HL-60/S4 (cell line): ENCODE data around the gene CLDN5.

Source experiments
- in situ Hi-C: fragments of 300-500 bp; cut with MboI; formaldehyde crosslinking; loops from 2 replicates; pipeline ENCODE4 v1.14.3; 2022; ENCODE audit warnings: low sequenced_read_pairs

The CLDN5 gene

DNA sequence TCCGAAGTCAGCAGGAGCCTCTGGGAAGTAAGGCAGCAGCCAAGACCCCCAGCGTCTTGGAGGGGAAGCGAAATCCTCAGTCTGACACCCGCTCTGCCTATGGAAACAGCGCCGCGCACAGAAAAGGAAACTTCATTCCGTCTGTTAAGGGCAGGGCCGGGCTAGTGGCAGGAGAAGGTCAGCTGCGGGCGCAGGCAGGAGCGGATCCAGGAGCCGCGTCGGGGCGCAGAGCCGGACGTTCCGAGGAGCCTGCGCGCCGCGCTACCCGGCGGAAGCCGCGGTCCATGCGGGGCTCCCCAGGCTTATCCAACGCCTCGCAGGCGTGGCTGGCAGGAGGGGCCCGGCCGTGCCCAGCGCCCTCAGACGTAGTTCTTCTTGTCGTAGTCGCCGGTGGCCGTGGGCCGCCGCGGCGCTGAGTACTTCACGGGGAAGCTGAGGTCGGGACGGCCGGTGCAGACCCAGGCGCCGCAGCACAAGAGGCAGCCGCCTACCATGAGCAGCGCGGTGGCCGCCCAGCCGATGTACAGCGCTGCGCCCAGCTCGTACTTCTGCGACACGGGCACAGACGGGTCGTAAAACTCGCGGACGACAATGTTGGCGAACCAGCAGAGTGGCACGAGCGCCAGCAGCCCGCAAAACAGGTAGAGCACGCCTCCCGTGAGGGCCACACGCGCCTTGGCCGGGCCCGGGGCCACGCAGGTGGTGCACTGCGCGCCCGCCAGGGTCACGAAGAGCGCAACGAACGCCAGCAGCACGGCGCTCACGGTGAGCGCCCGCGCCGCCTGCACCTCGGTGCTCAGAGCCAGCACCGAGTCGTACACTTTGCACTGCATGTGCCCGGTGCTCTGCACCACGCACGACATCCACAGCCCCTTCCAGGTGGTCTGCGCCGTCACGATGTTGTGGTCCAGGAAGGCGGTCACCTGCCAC is 705 bp downstream of the CLDN5 start:
- in situ Hi-C loops, result no loop called here

DNA sequence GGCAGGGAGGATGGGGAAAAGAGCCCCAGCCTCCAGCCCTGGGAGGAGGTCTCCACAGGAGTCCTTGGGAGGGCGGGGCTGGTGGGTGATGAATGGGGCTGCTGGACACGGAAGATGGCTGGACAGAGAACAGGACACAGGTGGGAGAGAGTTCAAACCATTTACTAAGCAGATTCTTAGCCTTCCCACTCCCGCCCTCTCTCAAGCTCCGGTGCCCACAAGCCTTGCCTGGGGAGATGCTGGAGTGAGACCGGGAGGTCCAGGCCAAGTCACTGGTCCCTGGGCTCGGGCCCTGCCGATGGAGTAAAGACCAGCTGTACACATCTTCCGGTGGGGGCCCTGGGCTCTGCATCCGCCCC is 1.4 kb downstream of the CLDN5 start:
- in situ Hi-C loops, result no loop called here

DNA sequence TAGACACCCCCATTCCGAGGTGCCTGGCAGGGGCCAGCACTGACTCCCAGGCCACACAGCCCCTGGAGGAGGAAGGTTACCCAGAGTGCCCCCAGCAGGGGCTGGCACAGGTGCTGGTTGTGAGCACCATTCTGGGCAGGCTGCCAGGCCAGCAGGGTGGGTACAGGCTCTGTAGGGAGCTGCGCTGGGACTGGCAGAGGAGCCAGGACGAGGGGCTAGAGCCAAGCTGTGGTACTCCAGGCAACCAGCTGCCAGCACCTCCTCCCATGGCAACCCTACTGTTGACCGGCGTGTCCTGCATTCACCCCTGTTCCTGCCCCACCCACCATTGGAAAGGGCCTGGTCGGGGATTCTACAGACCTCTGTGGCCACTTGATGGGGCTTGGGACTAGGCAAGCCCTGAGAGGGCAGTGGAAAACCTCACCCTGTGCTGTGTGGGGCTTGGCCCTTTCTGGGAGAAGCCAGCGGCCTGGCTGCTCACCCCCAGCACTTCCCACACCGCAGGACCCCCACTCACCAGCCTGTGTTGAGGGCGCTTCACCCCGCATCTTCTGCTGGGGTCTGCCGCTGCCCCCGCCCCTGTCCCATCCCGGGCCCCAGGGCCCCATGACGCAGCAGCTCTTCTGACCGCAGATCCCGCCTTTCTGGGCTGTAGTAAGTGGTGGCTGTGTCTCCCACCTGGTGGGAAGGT is 1.9 kb downstream of the CLDN5 start:
- in situ Hi-C loops, result no loop called here

DNA sequence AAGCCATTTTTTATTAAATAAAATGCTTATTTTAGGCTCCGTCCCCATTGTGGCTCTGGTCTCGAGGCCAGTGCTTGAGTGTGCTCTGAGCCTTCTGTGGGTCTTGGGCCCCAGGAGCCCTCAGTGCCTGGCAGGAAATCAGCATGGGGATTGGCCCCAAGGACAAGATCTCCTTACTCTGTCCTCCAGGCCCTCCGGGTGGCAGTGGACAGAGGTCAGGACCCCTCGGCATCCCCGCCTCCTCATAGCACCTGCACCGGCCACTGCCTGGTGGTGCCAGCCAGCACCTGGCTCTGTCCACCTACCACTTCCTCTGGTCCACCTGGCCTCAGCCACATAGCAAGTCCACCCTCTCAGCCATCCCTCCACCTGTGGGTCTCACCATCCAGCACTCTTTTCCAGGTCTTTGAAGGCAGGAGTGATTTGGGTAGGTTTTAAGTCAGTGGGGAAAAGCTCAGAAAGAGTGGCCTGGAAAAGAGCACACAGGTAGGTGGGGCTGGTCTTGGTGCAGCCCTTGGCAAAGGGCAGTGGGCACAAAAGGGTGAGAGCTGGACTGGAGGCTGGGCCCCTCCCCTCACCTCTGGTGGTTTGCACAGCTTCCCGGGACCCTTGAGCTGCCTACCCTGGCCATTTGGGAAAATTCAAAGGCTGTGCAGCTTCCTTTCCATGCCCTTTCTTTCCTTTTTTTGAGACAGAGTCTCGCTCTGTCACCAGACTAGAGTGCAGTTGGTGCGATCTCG is 3.5 kb downstream of the CLDN5 start:
- in situ Hi-C loops, result no loop called here

DNA sequence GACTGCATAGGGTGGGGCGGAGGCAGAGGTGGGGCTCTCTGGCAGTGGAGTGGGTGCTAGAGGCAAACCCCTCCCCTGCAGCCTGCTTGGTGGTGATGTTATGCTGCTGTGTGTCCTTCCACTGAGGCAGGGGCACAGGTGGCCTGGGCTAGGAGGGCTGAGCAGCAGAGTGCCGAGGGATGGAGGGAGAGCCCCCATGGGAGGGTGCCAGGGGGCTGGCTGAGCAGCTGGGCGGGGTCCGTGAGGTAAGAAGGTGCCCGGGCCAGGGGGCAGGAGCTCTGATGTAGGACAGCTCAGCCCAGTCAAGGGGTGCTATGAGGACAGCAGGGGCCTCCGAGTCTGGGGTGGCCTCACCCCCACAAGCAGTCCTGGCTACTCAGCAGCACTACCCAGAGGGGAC is 4.2 kb downstream of the CLDN5 start:
- in situ Hi-C loops, result no loop called here

DNA sequence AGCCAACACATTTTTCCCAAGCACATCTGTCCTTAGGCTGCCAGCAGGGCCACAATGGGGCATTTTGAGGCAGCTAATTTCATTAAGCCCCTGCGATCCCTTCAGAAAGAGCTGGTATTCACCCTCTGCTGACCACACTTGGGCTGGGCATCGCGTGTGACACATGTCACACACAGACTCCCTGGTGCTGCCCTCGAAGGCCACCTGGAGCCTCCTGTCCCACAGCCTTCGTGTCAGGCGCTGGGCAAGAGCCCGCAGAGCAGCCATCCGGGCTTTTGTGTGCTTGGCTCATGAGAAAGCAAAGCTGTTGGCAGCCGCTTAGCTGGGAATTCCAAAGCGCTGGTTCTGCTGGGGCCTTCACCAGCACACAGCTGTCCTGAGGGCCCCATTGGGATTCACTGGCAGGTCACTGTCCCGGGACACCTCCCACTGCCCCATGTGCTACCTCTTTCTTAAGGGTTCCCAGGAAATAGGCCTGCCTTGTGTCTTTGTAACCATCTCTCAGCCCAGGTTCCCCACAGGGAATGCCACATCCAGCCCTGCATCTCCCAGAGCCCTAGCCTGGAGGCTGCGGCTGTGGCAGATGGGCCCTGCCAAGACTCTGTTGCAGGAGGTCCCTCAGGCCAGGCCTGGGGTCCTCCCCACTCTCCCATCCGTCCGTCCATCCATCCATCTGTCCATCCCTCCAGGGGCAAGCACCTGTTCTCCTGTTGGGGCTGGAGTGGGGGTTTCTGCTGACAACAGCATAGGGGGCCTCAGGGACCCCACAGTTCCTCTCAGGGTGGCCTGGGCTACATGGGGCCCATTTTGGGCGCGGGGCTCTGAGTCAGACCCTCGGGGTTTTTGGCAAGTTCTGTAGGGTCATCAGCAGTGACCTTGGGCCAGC is 4.9 kb downstream of the CLDN5 start:
- in situ Hi-C loops, result loop anchor here (10.0 kb wide), 1 partner anchor 56 kb away; no protein-coding TSS in a partner anchor

DNA sequence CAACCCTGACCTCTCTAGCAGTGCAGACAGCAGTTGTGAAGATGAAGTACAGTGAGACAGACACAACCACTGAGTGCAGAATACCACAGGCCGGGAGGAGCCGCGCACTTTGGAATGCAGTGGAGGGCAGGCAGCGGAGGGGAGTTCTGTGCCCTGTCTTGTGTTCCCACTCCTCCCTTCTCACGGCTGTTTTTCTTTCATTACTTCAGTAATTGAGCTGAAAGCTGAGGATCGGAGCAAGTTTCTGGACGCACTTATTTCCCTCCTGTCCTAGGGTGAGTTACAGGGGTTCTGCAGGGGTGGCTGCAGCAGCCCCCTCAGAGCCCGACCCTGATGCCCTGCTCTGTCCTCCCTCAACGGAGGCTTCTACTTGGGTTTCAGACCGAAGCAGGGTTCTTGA is 5.6 kb downstream of the CLDN5 start:
- in situ Hi-C loops, result loop anchor here (10.0 kb wide), 1 partner anchor 56 kb away; no protein-coding TSS in a partner anchor

DNA sequence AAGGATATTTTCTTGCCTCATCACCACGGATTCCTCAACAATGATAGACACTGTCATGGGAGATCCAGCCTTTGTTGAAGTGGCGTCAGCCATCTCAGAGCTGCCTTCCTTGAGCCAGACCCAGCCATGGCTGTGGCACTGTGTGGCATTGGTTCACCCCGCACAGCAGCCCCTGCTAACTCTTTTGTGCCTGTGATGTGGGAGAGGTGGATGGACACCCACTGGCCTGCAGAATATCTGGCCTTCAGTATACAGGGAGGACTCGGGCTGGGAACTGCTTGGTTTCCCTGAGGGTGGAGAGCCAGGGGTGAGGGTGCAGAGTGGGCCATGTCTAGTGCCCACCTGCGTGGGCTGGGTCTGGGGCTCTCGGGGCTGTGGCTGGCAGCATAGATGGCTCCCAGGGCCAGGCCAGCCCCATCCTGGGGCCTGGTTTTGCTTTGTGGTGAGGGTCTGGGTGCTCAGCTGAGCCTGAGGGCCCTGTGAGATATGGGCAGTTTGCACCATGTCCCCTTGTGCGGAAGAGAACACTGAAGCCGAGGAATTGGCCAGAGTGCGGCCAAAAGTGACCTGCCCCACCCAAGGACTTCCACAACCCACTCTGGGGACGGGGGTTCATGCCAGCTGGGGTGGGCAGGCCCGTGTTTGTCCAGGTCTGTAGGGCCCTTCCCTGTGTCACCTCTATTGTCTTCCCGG is 6.1 kb downstream of the CLDN5 start:
- in situ Hi-C loops, result loop anchor here (10.0 kb wide), 1 partner anchor 57 kb away; no protein-coding TSS in a partner anchor

DNA sequence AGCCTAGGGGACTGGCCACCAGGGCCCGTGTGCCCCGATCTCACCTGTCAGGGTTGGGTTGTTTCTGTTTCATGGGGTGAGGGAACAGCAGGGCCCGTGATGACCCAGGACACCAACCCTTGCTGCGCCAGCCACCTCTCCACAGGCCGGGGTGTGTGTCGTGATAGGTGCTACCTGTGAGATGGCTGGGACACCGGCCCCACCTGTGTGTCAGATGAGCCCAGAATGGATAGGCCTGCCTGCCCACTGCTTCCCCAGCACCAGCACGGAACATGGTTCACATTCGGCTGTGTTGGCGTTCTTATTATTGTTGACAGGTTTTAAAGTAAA is 7.1 kb downstream of the CLDN5 start:
- in situ Hi-C loops, result loop anchor here (10.0 kb wide), 1 partner anchor 58 kb away; no protein-coding TSS in a partner anchor

DNA sequence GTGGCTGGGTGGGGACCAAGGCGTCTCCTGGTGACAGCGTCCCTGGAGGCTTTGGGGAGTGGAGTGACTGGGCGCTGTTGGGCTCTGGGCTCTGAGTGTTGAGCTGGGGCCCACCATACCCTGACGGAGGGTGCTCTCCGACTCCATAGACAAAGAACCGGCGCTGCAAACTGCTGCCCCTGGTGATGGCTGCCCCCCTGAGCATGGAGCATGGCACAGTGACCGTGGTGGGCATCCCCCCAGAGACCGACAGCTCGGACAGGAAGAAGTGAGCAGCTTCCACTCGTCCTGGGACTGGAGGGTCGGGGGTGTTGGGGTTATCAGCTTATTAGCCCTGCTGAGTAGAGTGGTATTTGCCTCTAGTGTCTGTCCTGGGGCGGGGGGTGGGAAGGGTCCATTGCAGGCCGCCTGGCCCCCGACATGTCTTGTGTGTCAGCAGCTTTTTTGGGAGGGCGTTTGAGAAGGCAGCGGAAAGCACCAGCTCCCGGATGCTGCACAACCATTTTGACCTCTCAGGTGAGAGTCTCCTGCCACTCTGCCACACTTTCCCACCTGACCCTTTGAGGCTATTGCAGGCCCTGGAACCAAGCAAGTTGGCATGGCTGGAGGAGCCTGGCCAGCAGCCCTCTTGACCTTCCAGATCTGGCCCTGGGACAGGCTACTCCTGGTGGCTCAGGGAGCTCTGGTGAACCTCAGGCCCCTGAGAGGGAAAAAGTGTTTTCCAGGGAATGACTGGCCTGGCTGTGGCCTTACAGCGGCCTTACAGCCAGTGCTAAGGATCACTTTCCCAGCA is 7.6 kb downstream of the CLDN5 start:
- in situ Hi-C loops, result loop anchor here (10.0 kb wide), 1 partner anchor 58 kb away; no protein-coding TSS in a partner anchor

DNA sequence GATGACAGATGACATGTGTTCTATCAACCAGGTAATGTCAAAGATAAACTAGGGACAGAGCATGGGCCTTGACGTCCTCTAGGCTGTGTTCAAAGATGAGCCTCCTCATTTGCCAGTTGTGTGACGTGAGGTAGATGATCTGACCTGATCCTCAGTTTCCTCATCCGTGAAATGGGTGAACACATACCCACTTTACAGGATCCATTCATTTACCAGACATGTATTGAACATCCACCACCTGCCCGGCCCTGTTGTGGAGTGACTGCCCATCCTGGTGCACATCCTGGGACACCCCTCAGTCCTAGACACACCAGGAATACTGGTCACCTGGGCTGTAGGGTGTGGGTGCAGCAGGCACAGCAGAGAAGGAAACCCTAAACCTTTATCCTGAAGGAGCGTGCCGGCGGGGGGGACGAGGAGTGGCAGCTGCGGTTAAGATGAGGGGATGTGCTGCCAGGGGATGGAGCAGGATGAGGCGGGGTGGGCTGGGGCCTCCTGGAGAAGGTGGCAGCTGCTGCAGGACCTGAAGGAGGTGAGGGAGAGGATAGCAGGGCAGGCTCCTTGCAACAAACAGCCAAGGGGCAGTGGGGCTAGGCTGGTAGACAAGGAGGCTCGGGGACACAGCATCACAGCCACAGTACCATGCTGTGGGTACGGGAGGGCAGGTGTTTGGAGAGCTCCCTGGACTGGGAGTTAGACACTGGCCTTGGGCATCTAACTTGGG is 8.4 kb downstream of the CLDN5 start:
- in situ Hi-C loops, result loop anchor here (10.0 kb wide), 1 partner anchor 59 kb away; no protein-coding TSS in a partner anchor

DNA sequence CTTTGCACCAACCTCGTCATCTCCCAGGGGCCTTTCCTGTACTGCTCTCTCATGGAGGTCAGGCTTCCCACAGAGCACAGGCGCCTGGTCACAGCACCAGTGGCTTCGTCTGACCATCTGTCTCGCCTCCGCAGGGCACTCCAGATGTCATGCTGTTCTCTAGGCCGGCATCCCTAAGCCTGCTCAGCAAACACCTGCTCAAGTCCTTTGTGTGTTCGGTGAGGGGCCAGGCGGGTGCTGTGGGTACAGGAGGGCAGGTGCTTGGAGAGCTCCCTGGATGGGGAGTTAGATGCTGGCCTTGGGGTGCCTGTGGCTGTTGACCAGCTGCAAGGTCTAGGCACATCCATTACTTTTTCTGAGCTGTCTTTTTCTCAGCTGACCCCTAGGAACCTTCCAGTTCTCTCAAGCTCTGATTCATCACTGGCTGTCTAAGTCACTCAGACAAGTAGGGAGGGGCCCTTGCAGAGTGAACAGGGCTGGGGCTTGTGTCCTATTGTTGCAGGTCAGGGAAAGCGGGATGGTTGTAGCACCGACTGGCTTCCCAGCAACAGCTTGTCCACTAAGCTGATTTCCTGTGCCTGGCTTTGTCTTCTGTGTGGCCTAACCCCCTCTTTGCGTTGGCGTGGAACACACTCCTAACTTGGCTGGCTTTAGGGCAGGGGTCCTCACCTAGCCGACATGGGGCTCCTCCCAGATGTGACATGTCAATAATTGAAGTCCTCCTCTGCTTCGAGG is 9.2 kb downstream of the CLDN5 start:
- in situ Hi-C loops, result loop anchor here (10.0 kb wide), 1 partner anchor 60 kb away; no protein-coding TSS in a partner anchor

DNA sequence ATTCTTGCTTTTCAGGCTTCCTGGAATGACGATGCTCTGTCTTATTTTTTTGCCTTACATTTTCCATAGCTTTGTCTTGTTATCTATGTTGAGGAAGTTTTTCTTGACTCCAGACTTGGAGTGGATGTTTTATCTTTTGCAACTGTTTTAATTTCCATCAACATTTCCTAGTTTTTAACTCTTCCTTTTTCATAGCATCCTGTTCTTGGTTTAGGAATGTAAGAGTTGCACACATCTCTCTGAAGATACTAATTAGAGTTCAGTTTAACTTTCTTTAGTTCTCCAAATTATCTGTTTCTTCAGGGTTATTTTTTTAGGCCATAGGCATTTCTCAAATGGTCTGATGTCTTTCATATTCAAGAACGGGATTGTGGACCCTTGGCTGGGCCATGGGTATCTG is 10.4 kb downstream of the CLDN5 start:
- in situ Hi-C loops, result loop anchor here (10.0 kb wide), 1 partner anchor 61 kb away; no protein-coding TSS in a partner anchor

DNA sequence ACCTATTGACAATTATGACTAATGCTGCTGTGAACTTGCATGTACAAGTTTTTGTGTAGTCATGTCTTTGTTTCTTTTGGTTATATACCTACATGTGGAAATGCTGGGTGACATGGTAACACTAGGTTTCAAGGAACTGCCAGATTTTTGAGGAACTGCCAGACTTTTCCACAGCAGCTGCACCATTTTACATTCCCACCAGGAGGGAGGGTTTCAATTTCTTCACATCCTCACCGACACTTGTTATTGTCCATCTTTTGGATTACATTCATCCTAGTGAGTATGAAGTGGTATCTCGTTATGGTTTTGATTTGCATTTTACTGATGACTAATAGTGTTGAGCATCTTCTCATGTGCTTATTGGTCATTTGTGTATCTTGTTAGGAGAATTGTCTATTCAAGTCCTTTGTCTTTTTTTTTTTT is 13.3 kb downstream of the CLDN5 start:
- in situ Hi-C loops, result loop anchor here (10.0 kb wide), 1 partner anchor 64 kb away; no protein-coding TSS in a partner anchor

DNA sequence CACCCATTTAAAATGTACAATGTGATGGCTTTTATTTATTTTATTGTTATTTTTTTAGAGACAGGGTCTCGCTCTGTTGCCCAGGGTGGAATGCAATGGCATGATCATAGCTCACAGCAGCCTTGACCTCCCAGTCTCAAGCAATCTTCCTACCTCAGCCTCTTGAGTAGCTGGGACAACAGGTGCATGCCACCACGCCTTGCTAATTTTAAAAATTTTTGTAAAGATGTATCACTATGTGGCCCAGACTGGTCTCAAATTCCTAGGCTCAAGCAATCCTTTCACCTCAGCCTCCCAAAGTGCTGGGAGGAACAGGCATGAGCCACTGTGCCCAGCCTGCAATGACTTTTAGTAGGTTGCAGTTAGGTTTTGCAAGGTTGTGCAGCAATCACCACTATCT is 14.3 kb downstream of the CLDN5 start:
- in situ Hi-C loops, result loop anchor here (10.0 kb wide), 2 partner anchors 65 to 115 kb away; no protein-coding TSS in a partner anchor

DNA sequence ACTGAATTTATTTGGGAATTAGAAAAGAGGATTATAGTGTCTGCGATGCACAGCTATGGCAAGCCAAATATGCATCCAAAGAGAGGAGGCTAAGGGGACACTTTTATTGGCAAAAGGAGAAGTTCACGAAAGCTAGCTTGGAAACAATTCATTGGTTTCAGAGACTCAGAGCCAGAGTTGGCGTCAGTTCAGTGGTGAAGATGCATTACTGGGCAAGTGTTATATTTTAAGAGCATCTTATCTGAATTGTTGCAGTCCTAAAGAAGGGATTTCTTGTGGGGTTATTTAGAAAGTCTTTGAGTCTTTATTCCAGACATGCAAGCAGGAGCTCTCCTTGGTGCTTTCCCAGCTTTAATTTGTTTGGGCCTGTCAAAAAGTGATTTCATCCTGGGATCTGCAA is 15.0 kb downstream of the CLDN5 start:
- in situ Hi-C loops, result loop anchor here (10.0 kb wide), 1 partner anchor 116 kb away; no protein-coding TSS in a partner anchor
